DND-41 (cell line): ENCODE data around the gene SAMD4A.

Experiments used
- EZH2 ChIP-seq: IDR thresholded peaks from 3 replicates; pipeline ENCODE4 v1.6.1; 2012; ENCODE audit warnings: borderline replicate concordance, low read depth, mild to moderate bottlenecking, moderate library complexity, low read length, inconsistent platforms; ENCODE audit not compliant: severe bottlenecking
- TF ChIP-seq, protein P1 (sequence below): IDR thresholded peaks from 2 replicates; pipeline ENCODE4 v1.5.1; 2012; ENCODE audit warnings: borderline replicate concordance, low read length, moderate library complexity, mild to moderate bottlenecking; ENCODE audit not compliant: poor library complexity, severe bottlenecking; ENCODE audit errors: extremely low read depth

DNA sequence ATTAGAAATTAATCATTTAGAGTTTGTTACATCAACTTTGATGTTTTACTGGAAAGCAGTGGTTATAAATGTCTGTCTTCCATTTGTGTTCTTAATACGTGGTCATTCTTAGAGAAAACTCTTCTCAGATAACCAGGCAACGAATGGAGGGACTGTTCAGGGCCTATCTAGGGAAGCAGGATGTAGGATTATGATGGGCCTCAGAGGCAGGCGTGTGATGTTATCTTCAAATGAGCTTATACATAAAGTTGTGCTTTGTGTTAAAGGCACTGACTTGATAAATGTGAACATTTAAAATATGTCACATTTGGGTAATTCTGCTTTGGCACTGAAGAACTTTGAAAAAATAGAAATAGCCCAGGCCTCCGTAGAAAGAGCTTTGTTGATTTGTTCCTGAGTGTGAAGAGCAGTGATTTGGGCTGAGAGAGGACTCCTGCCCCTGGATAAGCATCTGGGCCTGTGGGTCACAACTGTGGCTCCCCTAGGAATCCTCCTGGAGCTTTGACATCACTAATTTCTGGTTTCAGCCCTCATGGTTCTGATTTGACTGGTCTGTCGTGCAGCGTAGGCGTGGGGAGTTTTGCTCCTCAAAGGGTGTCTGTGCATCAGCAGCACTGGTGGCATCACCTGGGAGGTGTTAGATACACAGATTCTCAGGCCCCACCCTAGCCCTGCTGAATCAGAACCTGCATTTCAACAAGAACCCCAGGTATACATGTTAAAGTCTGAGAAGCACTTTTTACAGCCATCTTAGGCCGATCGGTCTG is 55.4 kb downstream of the SAMD4A start:
- TF ChIP-seq, protein P1, sequence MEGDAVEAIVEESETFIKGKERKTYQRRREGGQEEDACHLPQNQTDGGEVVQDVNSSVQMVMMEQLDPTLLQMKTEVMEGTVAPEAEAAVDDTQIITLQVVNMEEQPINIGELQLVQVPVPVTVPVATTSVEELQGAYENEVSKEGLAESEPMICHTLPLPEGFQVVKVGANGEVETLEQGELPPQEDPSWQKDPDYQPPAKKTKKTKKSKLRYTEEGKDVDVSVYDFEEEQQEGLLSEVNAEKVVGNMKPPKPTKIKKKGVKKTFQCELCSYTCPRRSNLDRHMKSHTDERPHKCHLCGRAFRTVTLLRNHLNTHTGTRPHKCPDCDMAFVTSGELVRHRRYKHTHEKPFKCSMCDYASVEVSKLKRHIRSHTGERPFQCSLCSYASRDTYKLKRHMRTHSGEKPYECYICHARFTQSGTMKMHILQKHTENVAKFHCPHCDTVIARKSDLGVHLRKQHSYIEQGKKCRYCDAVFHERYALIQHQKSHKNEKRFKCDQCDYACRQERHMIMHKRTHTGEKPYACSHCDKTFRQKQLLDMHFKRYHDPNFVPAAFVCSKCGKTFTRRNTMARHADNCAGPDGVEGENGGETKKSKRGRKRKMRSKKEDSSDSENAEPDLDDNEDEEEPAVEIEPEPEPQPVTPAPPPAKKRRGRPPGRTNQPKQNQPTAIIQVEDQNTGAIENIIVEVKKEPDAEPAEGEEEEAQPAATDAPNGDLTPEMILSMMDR: no peak
- no peak for TF ChIP-seq EZH2
